Daoy (cell line): ENCODE data around the gene AEBP1. TPM values are rescaled to one million over a fixed set of nuclear protein-coding genes. Genes with fewer than 3 reads are reported as not detected.

Experiments used
- DNase-seq: peaks from one replicate; pipeline ENCODE4 v3.0.0-alpha.2; 2015; ENCODE audit warnings: low read depth
- total RNA-seq: library from RNA; depleted of rRNA; stranded (reverse); fragments of >200 nt; shearing (Covaris generic); gene quantifications from 2 replicates; pipeline ENCODE4 v1.2.3, GENCODE V29; 2014; rRNA removed

Gene AEBP1
- total RNA-seq, 1 experiment from 2014 or later = not detected

GRCh38 chr7:44155191-44156185 lies 51.3 kb downstream of the AEBP1 start:
- DNase-seq = no peak

- DNase-seq = no peak
Observed at GRCh38 chr7:44156453-44157010, 52.4 kb downstream of the AEBP1 start.

- DNase-seq = no peak
Observed at GRCh38 chr7:44157116-44158080, 53.3 kb downstream of the AEBP1 start.

GRCh38 chr7:44158096-44158872 lies 54.1 kb downstream of the AEBP1 start:
- DNase-seq = peak; percentile 1

- no peak for DNase-seq
Observed at GRCh38 chr7:44158873-44159631, 54.9 kb downstream of the AEBP1 start.

GRCh38 chr7:44159824-44160630 lies 55.9 kb downstream of the AEBP1 start:
- DNase-seq = no peak

- DNase-seq = no peak
Observed at GRCh38 chr7:44161371-44161770, 57.2 kb downstream of the AEBP1 start.

- no peak for DNase-seq
Observed at GRCh38 chr7:44162179-44162578, 58.0 kb downstream of the AEBP1 start.

- DNase-seq = no peak
Observed at GRCh38 chr7:44162785-44163395, 58.7 kb downstream of the AEBP1 start.

- peak; percentile 89 for DNase-seq
Observed at GRCh38 chr7:44163591-44163990, 59.4 kb downstream of the AEBP1 start.

Other genes with a start within 250 kb of the AEBP1 start
- gene MRPS24, start 234.8 kb upstream of the AEBP1 start, total RNA-seq = 268 and 373 TPM in 2 replicates
- gene URGCP, start 197.7 kb upstream of the AEBP1 start, total RNA-seq = 46.2 and 55.7 TPM in 2 replicates
- gene UBE2D4, start 177.9 kb upstream of the AEBP1 start, total RNA-seq = 39.8 and 46.2 TPM in 2 replicates
- gene SPDYE1, start 106.4 kb upstream of the AEBP1 start, total RNA-seq = not detected in 2 replicates
- gene DBNL, start 59.6 kb upstream of the AEBP1 start, total RNA-seq = 183 and 191 TPM in 2 replicates
- gene PGAM2, start 38.8 kb upstream of the AEBP1 start, total RNA-seq = 0.39 TPM in 1 of 2 replicates, not detected in the other
- gene POLM, start 21.8 kb upstream of the AEBP1 start, total RNA-seq = 16.2 and 24.1 TPM in 2 replicates
- gene POLD2, start 19.2 kb downstream of the AEBP1 start, total RNA-seq = 177 and 204 TPM in 2 replicates
- gene MYL7, start 37.0 kb downstream of the AEBP1 start, total RNA-seq = not detected in 2 replicates
- 0.46 TPM in 1 of 2 replicates, not detected in the other for gene GCK, start 85.1 kb downstream of the AEBP1 start, total RNA-seq
- gene YKT6, start 96.6 kb downstream of the AEBP1 start, total RNA-seq = 224 and 232 TPM in 2 replicates
- gene CAMK2B, start 221.2 kb downstream of the AEBP1 start, total RNA-seq = 0.06 TPM in 1 of 2 replicates, not detected in the other